ENCODE data around the gene MPP2. TPM values are rescaled to one million over a fixed set of nuclear protein-coding genes. Genes with fewer than 3 reads are reported as not detected.
"Not testable (repeated sequence)": the region's sequence is repeated elsewhere in the genome, so short reads cannot be mapped to it uniquely, and the experiment has no call there.

Gene MPP2
- total RNA-seq, 2 donors from 2014 or later: 1.6 to 2.6 TPM

GRCh38 chr17:43945074-43945829 is 37.9 kb upstream of the MPP2 start:
- ATAC-seq (no peak), DNase-seq (no peak)
- no peak overlapping the region for H3K4me3 ChIP-seq
- H3K36me3 ChIP-seq (replicated peaks in 1 of 2; ENCODE audit: insufficient read depth in 1 of 2, low read depth in 2 of 2): no peaks in the 10 kb centered on the region
- H3K4me1 ChIP-seq: no peaks in the 10 kb centered on the region
- intact Hi-C loops (cut with DNase I): no loop called here
- no peak for TF ChIP-seq CTCF (IDR thresholded peaks at IDR 0.05)
- TF ChIP-seq POLR2A (IDR thresholded peaks at IDR 0.05): no peak
- WGBS, 2 donors: 72 to 75% methylated on average over 12 of the region's 12 CpGs
- H3K9me3 ChIP-seq: no peaks in the 10 kb centered on the region
- H3K27ac ChIP-seq: no peak overlapping the region
- no peaks in the 10 kb centered on the region for H3K27me3 ChIP-seq

GRCh38 chr17:43942051-43942685 is 34.8 kb upstream of the MPP2 start, which contains the start of gene PPY:
Gene PPY (minus strand): TSS chr17:43942476. CDS start chr17:43941654, 822 bp downstream.
- TF ChIP-seq CTCF (IDR thresholded peaks at IDR 0.05): no peak
- no peak for TF ChIP-seq POLR2A (IDR thresholded peaks at IDR 0.05)
- H3K27me3 ChIP-seq: no peaks in the 10 kb centered on the region
- no peaks in the 10 kb centered on the region for H3K9me3 ChIP-seq
- DNase-seq (no peak), ATAC-seq (no peak)
- H3K4me1 ChIP-seq: peaks cover 5% of the 10 kb centered on the region
- H3K36me3 ChIP-seq (replicated peaks in 1 of 2; ENCODE audit: insufficient read depth in 1 of 2, low read depth in 2 of 2): no peaks in the 10 kb centered on the region
- H3K4me3 ChIP-seq: no peak within 1 kb of the TSS
- 86 to 87% methylated on average over 12 to 17 of the region's 17 CpGs for WGBS, 2 donors
- H3K27ac ChIP-seq: no peak within 1 kb of the TSS
- intact Hi-C loops (cut with DNase I): no loop called here

GRCh38 chr17:43940630-43941029 is 33.3 kb upstream of the MPP2 start:
- H3K36me3 ChIP-seq (replicated peaks in 1 of 2; ENCODE audit: insufficient read depth in 1 of 2, low read depth in 2 of 2): no peaks in the 10 kb centered on the region
- H3K4me1 ChIP-seq: peaks cover 5% of the 10 kb centered on the region
- H3K9me3 ChIP-seq: no peaks in the 10 kb centered on the region
- DNase-seq (peak in 1 of 4 donors; percentile 35), ATAC-seq (no peak)
- no peak for TF ChIP-seq POLR2A (IDR thresholded peaks at IDR 0.05)
- TF ChIP-seq CTCF (IDR thresholded peaks at IDR 0.05): peak in 4 of 7 experiments; percentile 11 to 30 (median 20)
- no peak overlapping the region for H3K4me3 ChIP-seq
- H3K27me3 ChIP-seq: no peaks in the 10 kb centered on the region
- intact Hi-C loops (cut with DNase I): no loop called here
- 63 to 68% methylated on average over 6 to 7 of the region's 7 CpGs for WGBS, 2 donors
- no peak overlapping the region for H3K27ac ChIP-seq

GRCh38 chr17:43939886-43940285 is 32.5 kb upstream of the MPP2 start:
- TF ChIP-seq CTCF (IDR thresholded peaks at IDR 0.05) (no peak), POLR2A (IDR thresholded peaks at IDR 0.05) (no peak)
- H3K4me3 ChIP-seq: no peak overlapping the region
- WGBS, 2 donors: 88 to 96% methylated on average over 5 of the region's 5 CpGs
- H3K27me3 ChIP-seq: no peaks in the 10 kb centered on the region
- peaks cover 5% of the 10 kb centered on the region for H3K4me1 ChIP-seq
- intact Hi-C loops (cut with DNase I): no loop called here
- no peaks in the 10 kb centered on the region for H3K9me3 ChIP-seq
- ATAC-seq (no peak), DNase-seq (no peak)
- no peaks in the 10 kb centered on the region for H3K36me3 ChIP-seq (replicated peaks in 1 of 2; ENCODE audit: insufficient read depth in 1 of 2, low read depth in 2 of 2)
- no peak overlapping the region for H3K27ac ChIP-seq

GRCh38 chr17:43939452-43939851 is 32.1 kb upstream of the MPP2 start:
- H3K4me3 ChIP-seq; H3K4me1 ChIP-seq; intact Hi-C loops (cut with DNase I); H3K9me3 ChIP-seq; H3K36me3 ChIP-seq (replicated peaks in 1 of 2; ENCODE audit: insufficient read depth in 1 of 2, low read depth in 2 of 2); ATAC-seq; H3K27ac ChIP-seq; DNase-seq; H3K27me3 ChIP-seq: not testable (repeated sequence)
- WGBS, 2 donors: 93 to 96% methylated on average over 3 of the region's 3 CpGs

All from body of pancreas (tissue), 4 donors.